AG08396 (cell line): ENCODE measurements around the gene SMIM21.
A peak's percentile ranks its signal among the peaks of the same experiment; 100 is the strongest.

Source experiments
- DNase-seq: peaks from one replicate; pipeline ENCODE4 v3.0.0; 2012; ENCODE audit warnings: low spot score, mixed read lengths

SMIM21 gene

DNA sequence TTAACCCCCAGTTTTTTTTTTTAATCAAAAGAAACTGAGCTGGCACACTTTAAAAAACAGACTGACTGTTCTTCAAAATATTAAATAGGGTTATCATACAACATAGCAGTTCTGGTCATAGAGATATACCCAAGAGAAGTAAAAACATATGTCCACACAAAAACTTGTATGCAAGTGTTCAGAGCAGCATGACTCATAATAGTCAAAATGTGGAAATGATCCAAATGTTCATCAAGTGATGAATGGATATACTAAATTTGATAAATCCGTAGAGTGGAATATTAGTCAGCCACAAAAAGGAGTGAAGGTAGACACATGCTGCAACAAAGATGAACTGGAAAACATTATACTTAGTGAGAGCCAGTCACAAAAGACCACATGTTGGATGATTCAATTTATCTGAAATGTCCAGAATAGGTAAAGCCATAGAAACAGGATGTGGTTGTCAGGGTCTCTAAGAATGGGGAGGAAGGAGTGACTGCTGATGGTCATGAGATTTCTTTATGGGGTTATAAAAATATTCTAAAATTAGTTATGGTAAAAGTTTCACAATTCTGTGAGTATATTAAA, 5.1 kb downstream of the SMIM21 start:
- DNase-seq: no peak

DNA sequence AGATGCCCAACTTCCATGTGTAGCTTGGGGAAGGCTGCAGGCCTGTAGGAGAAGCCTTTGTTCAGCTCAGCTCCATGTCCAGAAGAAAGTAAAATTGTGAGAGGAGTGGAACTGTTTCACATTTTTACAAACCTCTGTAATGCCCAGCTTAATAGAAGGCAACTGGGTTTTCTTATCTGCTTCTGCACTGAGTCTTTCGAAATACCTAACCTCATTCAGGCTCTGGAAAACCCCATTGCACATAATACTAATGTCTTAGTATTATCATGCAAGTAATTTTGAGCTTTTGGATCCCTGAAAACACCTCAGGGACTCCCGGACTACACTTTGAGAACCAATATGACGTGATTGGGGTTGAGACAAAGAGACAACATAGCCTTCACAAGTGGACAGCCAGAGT, 5.8 kb downstream of the SMIM21 start:
- no peak for DNase-seq

DNA sequence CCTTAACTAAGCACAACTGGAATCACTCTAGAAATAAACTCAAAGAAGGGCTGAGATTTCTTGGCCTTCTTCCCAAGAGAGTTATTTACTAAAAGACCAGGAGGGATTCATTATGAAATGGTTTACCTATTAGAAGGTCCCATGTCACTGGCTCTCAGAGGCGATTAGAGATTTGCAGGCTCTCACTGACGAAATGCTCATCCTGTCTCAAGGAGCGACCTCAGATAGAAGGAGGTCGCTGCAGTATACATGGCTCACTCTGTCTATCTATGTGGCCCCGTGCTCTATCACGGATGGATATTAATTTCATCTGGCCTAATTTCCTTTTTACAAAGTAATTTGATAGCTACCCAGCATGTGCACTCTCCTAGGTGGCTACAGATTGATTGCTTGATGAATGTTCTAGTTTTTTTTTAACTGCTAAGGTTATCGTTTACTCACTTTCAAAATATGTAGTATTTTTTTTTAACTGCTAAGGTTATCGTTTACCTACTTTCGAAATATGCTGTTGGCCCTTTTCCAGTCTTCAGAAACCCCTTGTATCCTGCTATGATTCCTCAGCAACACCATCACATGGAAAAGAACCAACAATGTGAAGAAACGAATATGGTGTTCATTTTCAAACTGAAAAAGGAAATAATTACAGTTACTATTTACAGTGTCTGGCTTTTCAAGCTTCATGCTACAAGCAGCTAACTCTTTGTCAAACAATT, 9.1 kb downstream of the SMIM21 start:
- DNase-seq: no peak

DNA sequence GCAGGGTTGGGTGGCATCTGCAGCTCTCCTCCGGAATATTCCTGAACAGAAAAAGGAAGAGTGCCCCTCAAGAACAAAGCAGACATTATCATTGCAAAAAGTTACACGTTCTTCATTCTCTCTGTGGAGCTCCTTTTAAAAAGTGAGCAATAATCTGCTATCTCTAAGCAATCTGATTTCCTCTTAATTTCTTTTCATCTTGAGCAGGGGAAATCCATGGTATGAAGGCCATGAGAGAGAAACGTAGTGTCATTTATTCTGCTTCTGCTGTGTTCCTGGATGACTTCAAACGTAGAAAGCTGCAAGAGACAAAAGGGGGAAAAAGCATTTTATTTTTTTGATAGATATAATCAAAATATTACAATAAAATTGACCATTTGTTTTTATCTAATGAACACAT, 16.9 kb downstream of the SMIM21 start:
- no peak for DNase-seq

DNA sequence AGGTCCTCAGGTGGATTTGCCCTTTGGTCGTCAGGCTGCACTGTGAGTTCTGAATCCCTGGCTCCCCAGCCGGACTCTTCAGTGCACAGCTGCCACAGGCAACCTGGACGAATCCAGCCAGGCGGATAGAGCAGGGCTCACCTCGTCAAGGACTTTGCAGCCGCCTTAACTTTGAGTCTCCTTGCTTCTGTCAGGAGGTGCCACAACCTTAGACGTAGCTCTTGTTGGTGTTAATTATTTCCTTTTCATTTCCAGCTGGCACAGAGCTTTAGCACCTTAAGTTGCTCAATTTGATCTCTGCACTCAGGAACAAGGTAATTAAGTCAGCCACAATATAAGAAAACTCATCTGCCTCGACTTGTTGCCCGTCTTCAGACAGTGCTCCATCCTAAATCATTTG, 17.7 kb downstream of the SMIM21 start:
- DNase-seq: no peak

DNA sequence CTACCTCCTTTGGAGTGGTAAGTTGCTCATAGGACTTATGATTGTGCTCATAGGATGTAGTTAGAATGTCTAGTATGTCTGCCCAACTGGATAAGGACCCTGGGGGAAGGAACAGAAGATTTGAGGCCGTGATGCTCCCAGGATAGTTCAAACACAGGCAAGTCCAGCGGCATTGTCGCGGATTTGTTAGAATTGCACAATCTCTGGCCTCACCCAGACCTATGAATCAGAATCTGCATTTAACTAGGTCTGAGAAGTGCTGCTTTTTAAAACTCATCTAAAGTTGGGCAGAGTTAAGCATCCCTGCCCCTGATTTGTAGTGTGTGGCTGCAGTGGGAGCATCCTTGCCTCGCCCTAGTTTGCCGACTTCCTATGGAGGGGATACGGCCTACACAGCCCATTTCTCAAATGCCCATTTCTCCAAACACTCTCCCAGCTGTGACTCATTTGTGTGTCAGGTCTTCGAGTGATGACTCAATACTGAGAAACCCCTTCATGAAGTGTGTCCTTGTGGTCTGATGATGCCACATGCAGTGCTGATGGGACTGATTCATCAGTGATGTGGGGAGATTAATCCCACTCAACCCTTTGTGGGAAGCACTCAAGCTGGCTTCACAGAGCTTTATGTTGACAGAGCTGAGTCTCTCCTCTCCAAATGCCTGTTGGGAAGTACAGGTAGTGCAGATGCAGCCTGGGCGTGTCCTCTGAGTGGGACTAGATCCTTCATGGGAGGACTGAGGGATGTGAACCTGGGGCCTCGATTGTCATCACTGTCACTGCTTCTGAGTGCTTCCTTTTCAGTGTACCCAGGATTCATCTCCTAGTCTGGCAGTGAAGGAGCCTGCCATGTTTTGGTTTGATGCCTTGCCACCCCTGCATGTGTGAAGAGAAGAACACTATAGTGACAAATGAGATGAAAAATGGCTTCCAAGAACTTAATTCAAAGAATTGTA, 18.7 kb downstream of the SMIM21 start:
- peak; percentile 71 for DNase-seq

DNA sequence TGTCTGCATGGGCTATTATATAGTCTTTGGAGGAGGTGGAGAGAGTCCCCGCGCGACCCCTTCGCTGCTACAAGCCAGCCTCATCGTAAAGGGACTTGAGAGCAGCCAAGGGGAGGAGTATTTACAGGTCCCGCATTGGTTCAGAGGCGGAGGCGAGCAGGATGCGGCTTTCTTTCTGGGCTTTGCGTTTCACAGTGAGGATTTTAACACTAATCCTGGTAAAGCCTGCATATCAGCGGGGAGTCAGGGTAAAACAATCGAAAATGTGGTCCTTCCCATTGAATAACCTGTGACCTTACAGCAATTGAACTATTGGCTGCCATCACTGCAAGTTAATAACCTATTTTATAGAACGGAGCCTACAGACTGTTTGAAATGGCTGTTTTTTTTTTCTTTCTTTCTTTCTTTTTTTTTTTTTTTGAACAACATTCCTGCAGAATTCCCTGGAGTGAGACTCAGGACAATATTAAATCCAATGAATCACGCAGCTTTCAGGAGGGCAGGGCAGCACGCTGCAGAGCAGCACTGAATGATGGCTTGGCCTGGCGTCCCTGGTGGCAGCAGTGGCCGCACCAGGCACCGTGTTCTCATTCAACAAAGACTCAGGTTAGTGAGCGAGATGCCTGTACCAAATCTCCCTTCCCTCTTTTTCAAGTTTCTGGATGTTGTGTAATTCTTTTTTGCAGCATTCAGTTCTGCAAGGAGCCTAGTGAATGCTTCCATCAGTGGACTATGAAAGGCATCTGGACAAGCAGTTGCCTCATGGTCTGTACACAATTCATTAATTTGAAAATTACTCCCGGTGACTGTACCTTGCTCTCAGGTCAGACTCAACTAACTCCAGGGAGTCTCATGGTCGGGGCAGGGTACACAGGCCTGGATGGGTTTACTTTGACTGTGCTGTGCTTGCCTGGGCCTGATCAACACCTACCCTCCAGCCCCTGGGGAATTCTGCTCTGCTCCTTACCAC, 19.8 kb downstream of the SMIM21 start:
- DNase-seq: no peak

DNA sequence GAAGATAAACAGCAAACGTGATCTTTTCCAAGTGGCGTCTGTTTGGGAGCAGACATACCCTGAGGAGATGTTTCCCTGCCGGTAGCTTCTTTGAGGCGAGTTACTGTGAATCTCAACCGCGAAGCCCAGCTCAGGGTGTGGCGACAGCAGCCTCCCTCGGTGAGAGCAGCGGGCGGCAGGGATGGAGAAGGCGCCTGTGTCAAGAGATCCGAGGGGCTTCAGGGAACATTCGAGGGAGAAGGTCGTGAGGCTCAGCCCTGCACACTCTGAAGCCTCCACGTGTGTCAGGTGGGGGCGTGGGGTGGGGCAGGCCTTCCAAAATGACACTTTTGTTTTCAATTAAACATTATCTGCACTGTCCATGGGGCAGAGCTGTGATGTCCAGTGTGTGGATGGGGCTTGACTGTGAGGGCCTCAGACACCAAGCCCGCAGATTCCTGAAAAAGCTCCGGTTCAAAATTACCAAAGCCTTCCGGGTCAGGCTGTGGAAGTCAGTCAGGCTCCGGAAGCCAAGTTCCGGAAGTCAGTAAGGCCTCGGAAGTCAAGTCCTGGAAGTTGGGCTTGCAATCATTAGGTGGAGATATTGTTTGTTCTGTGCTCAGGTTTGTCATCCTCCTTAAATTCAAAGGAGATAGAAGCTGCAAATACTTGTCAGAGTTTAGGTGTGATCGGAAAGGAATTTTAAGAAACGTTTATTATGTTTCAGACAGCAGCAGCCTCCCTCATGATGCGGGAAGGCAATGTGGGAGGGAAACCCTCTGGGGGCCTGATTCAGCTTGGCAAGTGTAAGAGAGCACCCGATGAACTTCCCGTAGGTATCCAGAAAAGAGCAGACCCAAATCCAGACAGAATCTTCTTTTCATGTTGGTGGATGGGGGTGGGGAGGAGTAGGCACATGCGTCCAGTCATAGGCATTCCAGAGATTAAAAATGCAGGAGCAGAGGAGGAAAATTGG, 20.7 kb downstream of the SMIM21 start:
- no peak for DNase-seq

DNA sequence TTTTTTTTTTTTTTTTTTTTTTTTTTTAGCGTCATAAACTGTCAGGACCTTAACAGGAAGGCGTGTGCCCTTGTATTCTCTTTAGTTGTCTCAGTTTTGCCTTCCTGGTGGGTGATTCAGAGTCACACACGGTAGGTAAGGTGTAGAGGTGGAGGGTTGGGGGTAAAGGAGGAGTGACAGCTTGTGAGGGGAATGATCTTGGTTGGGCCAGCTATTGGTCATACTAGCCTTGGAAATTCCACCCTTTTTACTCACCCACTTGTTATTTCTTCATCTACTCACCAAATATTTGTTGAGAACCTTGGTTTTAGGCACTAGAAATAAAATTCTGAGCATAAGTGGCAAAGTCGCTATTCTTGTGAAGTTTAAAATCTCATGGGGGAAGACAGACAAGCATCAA, 22.2 kb downstream of the SMIM21 start:
- peak; percentile 17 for DNase-seq

DNA sequence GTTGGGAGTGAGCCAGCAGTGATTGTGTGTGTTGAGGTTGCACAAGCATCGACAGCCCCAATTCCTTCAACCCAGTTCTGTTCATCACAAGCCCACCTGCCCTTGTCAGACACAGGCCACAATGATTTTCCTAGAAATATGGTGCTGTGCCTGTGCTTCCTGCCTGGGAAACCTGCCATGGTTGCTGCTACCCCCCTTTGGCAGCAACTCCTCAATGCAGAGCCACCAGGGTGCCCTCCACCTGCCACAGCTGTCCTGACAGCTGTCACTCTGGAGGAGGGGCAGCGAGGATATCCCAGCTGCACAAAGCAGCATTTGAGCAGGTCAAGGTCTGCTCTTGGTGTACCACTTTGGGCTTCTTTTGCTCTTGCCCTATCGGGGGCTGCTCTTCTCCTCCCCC, 27.1 kb downstream of the SMIM21 start:
- DNase-seq: no peak

DNA sequence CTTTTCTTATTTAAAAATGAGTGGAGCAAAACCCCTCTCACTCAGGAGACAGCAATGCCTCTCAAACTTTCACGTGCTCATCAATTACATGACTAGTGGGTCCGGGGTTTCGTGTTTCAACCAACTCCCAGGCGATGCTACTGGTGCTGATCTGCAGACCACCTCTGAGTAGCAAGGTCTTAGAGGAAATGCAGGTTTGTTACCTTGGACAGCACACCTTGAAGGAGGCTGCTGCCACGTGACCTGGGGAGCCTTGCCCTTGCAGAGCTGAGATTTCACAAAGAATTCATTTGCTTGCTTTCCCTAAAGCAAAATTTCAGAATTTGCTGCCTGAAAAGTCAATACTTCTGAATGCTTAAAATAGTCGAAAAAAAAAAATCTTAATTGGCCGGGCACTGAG, 32.4 kb downstream of the SMIM21 start:
- no peak for DNase-seq

DNA sequence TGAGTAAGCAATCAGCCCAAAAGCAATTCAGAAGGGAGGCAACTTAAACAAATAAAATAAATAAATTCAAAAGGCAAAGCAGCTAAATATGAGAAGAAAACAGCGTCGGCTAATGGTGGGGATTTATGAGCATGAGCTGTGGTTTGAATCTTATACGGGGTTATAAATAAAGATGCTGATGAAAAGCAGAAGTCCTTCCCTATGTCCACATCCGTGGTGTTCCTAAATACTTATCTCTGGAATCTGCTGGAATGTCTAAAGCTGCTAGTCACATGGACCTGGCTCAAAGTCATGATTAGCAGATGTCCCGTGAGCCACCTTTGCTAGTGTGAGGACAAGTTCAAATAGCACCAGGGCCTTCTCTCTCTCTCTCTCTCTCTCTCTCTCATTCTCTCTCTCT, 33.8 kb downstream of the SMIM21 start:
- DNase-seq: no peak

DNA sequence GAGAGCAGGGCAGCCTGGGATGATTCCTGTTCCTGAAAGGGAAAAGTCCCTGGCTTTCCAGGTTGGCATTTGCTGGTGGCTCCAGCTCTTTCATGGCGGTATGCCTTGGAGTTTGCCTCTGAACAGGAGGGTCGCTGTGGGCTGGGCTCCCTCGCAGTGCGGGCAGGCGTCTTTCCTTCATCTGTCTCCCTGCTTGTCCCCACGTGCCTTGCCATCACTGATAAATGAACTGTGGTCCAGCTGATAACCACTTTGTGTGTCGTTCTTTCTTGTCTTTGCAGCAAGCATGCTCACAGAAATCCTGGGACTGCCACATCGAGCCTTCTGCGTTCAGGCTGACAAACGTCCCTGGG, 35.3 kb downstream of the SMIM21 start:
- no peak for DNase-seq

DNA sequence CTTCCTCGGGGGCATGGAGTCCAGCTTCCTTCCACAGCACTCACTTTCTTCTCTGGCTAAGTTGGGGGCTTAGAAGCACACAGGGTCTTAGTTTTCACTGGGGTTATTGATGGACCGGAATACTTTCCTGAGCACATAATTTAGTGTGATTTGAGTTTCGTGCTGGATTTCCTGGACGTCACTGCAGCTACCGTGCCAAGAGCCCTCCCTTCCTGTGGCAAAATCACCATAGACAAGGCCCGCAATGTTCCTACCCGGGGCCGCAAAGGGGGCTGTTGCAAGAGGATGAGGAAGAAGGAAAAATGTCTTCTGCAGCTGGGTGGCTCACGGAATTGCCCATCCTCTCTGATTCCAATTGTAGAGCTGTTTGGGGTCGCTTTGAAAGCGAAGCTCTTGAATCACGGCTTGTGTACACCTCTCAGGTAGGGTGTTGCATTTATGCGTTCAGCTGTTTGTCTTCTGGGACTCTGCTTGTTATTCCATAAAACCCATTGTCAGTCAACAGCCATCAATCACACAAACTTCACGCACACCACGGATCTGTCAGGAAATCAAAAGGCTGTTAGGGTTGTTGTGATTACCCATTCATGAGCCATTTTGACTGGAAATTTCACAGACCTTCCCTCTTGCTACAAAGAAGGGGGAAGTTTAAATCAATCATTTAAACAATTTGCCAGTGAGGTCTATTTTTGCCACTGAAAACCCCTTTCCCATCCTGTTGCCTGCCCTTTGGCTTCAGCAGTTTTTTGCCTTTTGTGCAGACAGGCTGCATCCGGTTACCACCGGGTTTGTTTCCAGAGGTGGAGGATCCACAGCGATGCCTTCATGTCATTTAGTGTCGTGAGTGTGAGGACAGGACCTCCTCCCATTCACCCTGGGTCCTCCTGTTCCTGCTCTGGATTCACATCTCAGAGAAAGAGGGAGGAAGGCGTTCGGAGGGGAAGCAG, 36.0 kb downstream of the SMIM21 start:
- DNase-seq: no peak

DNA sequence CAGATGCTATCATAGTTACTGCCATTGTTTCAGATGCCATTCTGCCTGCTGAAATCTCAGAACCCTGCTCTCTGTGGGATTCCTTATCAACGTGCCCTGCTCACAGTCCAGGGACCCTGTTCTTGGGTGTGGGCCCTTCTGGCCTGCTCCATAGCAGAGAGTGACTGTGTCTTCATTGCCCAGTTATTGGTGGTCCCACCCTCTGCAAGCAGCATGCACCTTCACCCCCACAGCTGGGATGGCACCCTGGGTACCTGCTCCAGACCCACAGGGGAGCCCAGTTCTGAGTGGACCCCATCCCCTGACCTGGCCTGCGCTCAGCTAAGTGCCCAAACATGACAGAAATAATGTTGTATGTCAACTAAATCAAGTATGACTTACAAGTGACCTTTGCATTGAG, 36.6 kb downstream of the SMIM21 start:
- DNase-seq: no peak

DNA sequence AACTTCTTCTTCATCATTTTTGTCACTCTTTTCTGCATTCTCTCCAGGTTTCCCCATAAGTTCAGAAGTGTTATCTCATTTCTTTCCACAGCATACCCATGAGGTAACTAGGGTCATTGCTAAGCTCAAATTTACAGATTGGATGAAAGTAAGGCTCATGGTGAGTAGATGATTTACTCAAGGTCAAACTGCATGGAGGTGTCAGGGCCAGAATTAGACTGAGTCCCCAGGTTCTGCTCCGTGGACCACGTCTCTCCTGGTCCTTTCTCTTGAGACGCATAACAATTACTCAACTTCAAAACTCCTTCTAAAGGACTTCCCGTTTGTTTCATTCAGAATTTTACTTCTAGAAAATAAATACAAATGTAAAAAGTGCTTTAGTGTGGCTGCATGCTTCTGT, 43.4 kb downstream of the SMIM21 start:
- no peak for DNase-seq

DNA sequence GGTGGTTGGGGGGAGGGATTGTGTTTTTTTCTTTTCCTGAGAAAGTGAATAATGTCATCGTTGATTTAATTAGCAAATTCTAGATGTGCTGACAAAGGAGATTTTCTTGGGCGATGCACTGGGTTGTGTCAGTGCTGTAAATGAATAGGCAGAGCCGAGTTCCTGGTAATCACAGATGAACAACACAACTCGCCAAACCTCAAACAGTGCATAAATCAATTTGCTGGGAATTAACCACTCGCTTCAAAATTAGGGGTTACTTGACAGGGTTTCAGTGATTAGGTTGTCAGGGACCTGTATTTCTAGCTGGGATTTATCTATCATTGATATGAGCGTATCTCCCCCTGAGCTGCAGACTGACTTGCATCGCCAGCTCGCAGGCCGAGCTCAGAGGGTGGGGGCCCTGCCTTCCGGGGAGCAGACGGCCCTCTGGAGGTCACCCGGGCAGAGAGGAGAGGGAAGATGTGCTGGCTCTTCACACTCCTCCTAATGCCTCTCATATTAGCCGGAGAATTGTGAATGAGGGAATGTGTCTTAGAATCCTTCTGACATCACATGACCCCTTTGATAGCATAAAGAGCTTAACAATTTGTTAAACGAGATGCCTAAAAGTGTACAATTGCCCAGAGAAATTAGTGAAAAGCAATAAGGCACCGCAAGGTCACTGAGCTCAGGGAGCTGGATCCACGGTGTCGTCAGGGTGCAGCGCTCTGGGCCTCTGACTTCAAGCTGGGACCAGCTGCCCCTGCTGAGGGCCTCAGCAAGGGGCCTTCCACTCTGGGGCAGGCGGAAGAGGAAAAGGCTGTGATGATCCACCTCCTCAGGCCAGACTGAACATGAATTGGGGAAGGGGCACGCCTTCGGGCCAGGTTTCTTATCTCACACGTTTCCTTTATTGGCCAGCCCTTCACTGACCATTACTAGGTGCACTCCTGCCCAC, 48.9 kb downstream of the SMIM21 start:
- DNase-seq: no peak

DNA sequence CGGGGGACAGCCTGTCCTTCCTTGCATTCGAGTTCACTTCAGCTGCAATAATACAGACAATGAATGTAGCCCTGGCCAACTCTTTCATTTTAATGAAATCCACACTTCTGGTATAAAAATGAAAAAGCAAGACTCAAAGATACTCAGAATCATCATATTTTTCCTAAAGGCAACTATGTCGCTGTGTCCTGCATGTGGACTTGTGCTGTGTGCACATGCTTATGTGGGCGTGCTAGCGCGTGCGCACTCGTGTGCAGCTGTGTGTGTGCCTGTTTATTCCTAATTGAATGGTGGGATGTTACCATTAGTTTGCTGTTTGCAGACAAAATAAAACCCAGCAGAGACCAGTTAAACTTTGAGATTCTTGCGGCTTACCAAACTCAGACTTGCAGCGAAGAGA, 49.6 kb downstream of the SMIM21 start:
- no peak for DNase-seq

DNA sequence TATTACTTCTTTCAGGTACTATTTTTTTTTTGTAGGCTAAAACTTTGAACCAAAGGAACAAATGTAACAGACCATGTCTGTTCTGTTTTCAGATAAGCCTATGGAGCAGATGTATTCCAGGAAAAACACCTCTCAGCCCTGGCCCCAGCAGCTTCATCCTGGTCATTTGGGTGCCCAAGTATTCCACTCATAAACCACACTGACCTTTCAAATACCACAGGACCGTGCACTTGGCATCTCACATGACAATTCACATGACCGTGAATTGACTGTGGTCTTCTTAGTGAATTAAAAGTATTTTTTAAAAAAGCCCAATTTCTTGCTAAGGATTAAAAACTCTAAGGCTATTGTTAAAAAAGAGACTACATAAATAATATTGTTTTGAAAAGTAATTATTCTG, 50.2 kb downstream of the SMIM21 start:
- no peak for DNase-seq
